HepG2 (cell line): ENCODE data around the gene IL1A. TPM values are rescaled to one million over a fixed set of nuclear protein-coding genes. Genes with fewer than 3 reads are reported as not detected.

ENCODE experiments used
- CHCHD3 ChIP-seq: sonication (generic); formaldehyde crosslinking; IDR thresholded peaks from 2 replicates; pipeline ENCODE4 v1.8.0; 2022; ENCODE audit warnings: mild to moderate bottlenecking, missing genetic modification reagents, moderate library complexity
- DNMT1 ChIP-seq: sonication (generic); formaldehyde crosslinking; IDR thresholded peaks from 2 replicates; pipeline ENCODE4 v1.5.1; 2020; ENCODE audit warnings: mild to moderate bottlenecking, missing genetic modification reagents
- DR1 ChIP-seq: sonication (generic); formaldehyde crosslinking; IDR thresholded peaks from 2 replicates; pipeline ENCODE4 v1.8.0; 2021; ENCODE audit warnings: mild to moderate bottlenecking, missing genetic modification reagents, inconsistent platforms
- EED ChIP-seq: sonication (generic); formaldehyde crosslinking; IDR thresholded peaks from 2 replicates; pipeline ENCODE4 v1.5.0; 2020; ENCODE audit warnings: mild to moderate bottlenecking, missing genetic modification reagents
- HIC2 ChIP-seq: sonication (generic); formaldehyde crosslinking; IDR thresholded peaks from 2 replicates; pipeline ENCODE4 v1.9.0; 2022; ENCODE audit warnings: low read depth, missing genetic modification reagents
- MAFK ChIP-seq, 2 experiments: IDR thresholded peaks in 1 of 2; conservative IDR thresholded peaks in 1 of 2; 2 replicates each; pipeline ENCODE4 v1.6.1; 2011; ENCODE audit warnings: improper control_type of control experiment in 2 of 2, low read length in 2 of 2
- PHF8 ChIP-seq: sonication (generic); formaldehyde crosslinking; IDR thresholded peaks from 2 replicates; pipeline ENCODE4 v1.5.0; 2020; ENCODE audit warnings: missing genetic modification reagents
- SETDB1 ChIP-seq: sonication (generic); formaldehyde crosslinking; IDR thresholded peaks from 2 replicates; pipeline ENCODE4 v1.5.1; 2020; ENCODE audit warnings: missing genetic modification reagents, mild to moderate bottlenecking, borderline replicate concordance
- SMAD3 ChIP-seq: sonication (generic); formaldehyde crosslinking; IDR thresholded peaks from 2 replicates; pipeline ENCODE4 v1.4.0; 2020; ENCODE audit warnings: missing genetic modification reagents
- SP1 ChIP-seq, 2 experiments: fragments of 450-650 bp in 1 of 2; sonication (generic) in 1 of 2; formaldehyde crosslinking in 1 of 2; IDR thresholded peaks; 2 replicates each; pipeline versions ENCODE4 v1.4.0 to v1.6.1; 2016 to 2020; ENCODE audit warnings: missing genetic modification reagents in 1 of 2
- TBL1XR1 ChIP-seq: fragments of 150-350 bp; IDR thresholded peaks from 2 replicates; pipeline ENCODE4 v1.6.1; 2014; ENCODE audit warnings: borderline replicate concordance, low read length; ENCODE audit not compliant: partially characterized antibody
- ZBTB3 ChIP-seq: sonication (generic); formaldehyde crosslinking; IDR thresholded peaks from 2 replicates; pipeline ENCODE4 v1.4.0; 2020; ENCODE audit warnings: low read depth, mild to moderate bottlenecking, moderate library complexity, missing genetic modification reagents, borderline replicate concordance
- ZC3H4 ChIP-seq: sonication (generic); formaldehyde crosslinking; IDR thresholded peaks from 2 replicates; pipeline ENCODE4 v1.4.0; 2020; ENCODE audit warnings: missing genetic modification reagents, borderline replicate concordance
- ZKSCAN5 ChIP-seq: sonication (generic); formaldehyde crosslinking; IDR thresholded peaks from 2 replicates; pipeline ENCODE4 v1.5.1; 2020; ENCODE audit warnings: mild to moderate bottlenecking, missing genetic modification reagents
- ZNF234 ChIP-seq: sonication (generic); formaldehyde crosslinking; conservative IDR thresholded peaks from 2 replicates; pipeline ENCODE4 v1.5.1; 2020; ENCODE audit warnings: mild to moderate bottlenecking, missing genetic modification reagents
- ZNF33A ChIP-seq: sonication (generic); formaldehyde crosslinking; IDR thresholded peaks from 2 replicates; pipeline ENCODE4 v1.5.1; 2020; ENCODE audit warnings: missing genetic modification reagents, mild to moderate bottlenecking, moderate library complexity, borderline replicate concordance
- ZNF367 ChIP-seq: sonication (generic); formaldehyde crosslinking; IDR thresholded peaks from 2 replicates; pipeline ENCODE4 v1.4.0; 2020; ENCODE audit warnings: missing genetic modification reagents, borderline replicate concordance
- ZNF530 ChIP-seq: sonication (generic); formaldehyde crosslinking; IDR thresholded peaks from 2 replicates; pipeline ENCODE4 v1.5.0; 2020; ENCODE audit warnings: low read depth, mild to moderate bottlenecking, missing genetic modification reagents
- ZNF574 ChIP-seq: sonication (generic); formaldehyde crosslinking; IDR thresholded peaks from 2 replicates; pipeline ENCODE4 v1.4.0; 2020; ENCODE audit warnings: missing genetic modification reagents
- ZNF589 ChIP-seq: sonication (generic); formaldehyde crosslinking; conservative IDR thresholded peaks from 2 replicates; pipeline ENCODE4 v1.8.0; 2022; ENCODE audit warnings: mild to moderate bottlenecking, moderate library complexity, missing genetic modification reagents
- ZNF597 ChIP-seq: sonication (generic); formaldehyde crosslinking; IDR thresholded peaks from 2 replicates; pipeline ENCODE4 v1.5.0; 2020; ENCODE audit warnings: missing genetic modification reagents
- ZNF678 ChIP-seq: sonication (generic); formaldehyde crosslinking; IDR thresholded peaks from 2 replicates; pipeline ENCODE4 v1.4.0; 2020; ENCODE audit warnings: mild to moderate bottlenecking, missing genetic modification reagents
- ZNF777 ChIP-seq: sonication (generic); formaldehyde crosslinking; IDR thresholded peaks from 2 replicates; pipeline ENCODE4 v1.4.0; 2020; ENCODE audit warnings: missing genetic modification reagents
- polyA plus RNA-seq, 8 experiments: library from polyadenylated mRNA; depleted of rRNA in 3 of 8; stranded (reverse) in 7 of 8; unstranded in 1 of 8; fragments of >200 nt; fragmentation: Illumina TruSeq in 4 of 8; extraction: Trizol in 4 of 8; gene quantifications; 2 replicates each; pipeline versions ENCODE4 v1.2.1 to v1.2.3, GENCODE V29; 2011 to 2016; ENCODE audit warnings: low read depth in 4 of 8, missing spikeins in 1 of 8, mixed read lengths in 1 of 8; ENCODE audit not compliant: insufficient read depth in 1 of 8
- total RNA-seq, 5 experiments: library from RNA; depleted of rRNA; stranded (reverse); fragments of >200 nt; fragmentation: Illumina TruSeq; extraction: Trizol; gene quantifications; 2 replicates each; pipeline ENCODE4 v1.2.3, GENCODE V29; 2016; ENCODE audit warnings: low read depth in 1 of 5

The IL1A gene
- total and polyA plus RNA-seq, 2 of the 13 experiments (the other 11 are each of a cell fraction or from before 2014, with no cell fraction given), result not detected

GRCh38 chr2:112764071-112765044, 19.9 kb downstream of the IL1A start, which contains the start of gene CKAP2L (continued):
- peak; percentile 19; the same call in 1 of the 2 replicates for TF ChIP-seq DNMT1
- TF ChIP-seq TBL1XR1, result no peak
- TF ChIP-seq ZNF589, result peak; percentile 99
- TF ChIP-seq ZC3H4 (CRISPR knock-in tag), result no peak
- TF ChIP-seq DR1 (CRISPR knock-in tag), result peak; percentile 71; the same call in 1 of the 2 replicates
- 0 out of 2 replicates have a peak, but pooled peaks have one; percentile 52 for TF ChIP-seq ZNF367
- no peak for TF ChIP-seq SP1 (IDR thresholded peaks at IDR 0.05)
- peak; percentile 69 for TF ChIP-seq SP1 (CRISPR knock-in tag; IDR thresholded peaks at IDR 0.05)
- peak; percentile 89 for TF ChIP-seq EED
- TF ChIP-seq SMAD3, result no peak
- no peak for TF ChIP-seq SETDB1 (CRISPR knock-in tag)
- TF ChIP-seq ZNF234, result peak; percentile 83; the same call in 1 of the 2 replicates
- 0 out of 2 replicates have a peak, but pooled peaks have one; percentile 72 for TF ChIP-seq ZBTB3 (CRISPR knock-in tag)
- no peak for TF ChIP-seq ZKSCAN5 (CRISPR knock-in tag)
- TF ChIP-seq CHCHD3 (CRISPR knock-in tag), result peak; percentile 100
- TF ChIP-seq MAFK (conservative IDR thresholded peaks at IDR 0.05 in 1 of 2, IDR thresholded peaks at IDR 0.05 in 1 of 2; ENCODE audit: low read length in 2 of 2), result 0 out of 4 replicates have a peak, but pooled peaks of 1 of the 2 experiments have one; percentile 12
- no peak for TF ChIP-seq ZNF678 (CRISPR knock-in tag)
- peak; percentile 82 for TF ChIP-seq ZNF574 (CRISPR knock-in tag)
- TF ChIP-seq HIC2 (CRISPR knock-in tag), result no peak
- TF ChIP-seq ZNF33A (CRISPR knock-in tag), result no peak
- TF ChIP-seq PHF8 (CRISPR knock-in tag), result peak; percentile 91
- peak; percentile 86 for TF ChIP-seq ZNF777 (CRISPR knock-in tag)
- TF ChIP-seq ZNF597 (CRISPR knock-in tag), result 0 out of 2 replicates have a peak, but pooled peaks have one; percentile 52
- peak; percentile 24; the same call in 1 of the 2 replicates for TF ChIP-seq ZNF530 (CRISPR knock-in tag)
